ENCODE results near the gene MRPL37.
"Not testable (repeated sequence)": the region's sequence is repeated elsewhere in the genome, so short reads cannot be mapped to it uniquely, and the experiment has no call there.

Gene MRPL37

DNA sequence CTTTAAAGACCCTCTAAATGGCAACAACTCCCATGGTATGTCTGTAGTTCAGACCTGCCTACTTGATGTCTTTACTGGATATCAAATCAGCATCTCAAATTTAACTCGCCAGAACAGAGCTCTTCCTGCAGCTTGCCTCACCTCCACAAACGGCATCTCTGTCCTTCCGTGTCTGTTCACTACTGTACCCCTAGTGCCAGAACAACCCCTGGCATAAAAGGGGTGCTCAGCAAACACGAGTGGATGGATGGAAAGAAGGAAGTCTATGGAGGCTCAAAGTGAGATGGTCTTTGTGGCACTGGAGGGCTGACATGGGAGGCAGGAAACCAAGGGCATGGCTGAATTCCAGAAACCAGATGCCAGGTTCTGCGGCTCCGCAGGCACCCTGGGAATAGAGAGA lies 22.7 kb downstream of the MRPL37 start:
- Histone ChIP-seq H3K9me3 (ENCODE audit: control insufficient read depth, low read depth, low read length) (no peaks in the 10 kb centered on the region), H3K9ac (ENCODE audit: low read length) (no peak overlapping the region), H3K27ac (ENCODE audit: low read length) (no peak overlapping the region), H3K4me1 (ENCODE audit: control insufficient read depth, low read depth, low read length) (no peaks in the 10 kb centered on the region), H3K27me3 (ENCODE audit: control insufficient read depth, insufficient read depth, low read length) (no peaks in the 10 kb centered on the region), H3K36me3 (ENCODE audit: control insufficient read depth, low read depth, low read length) (peaks cover 19% of the 10 kb centered on the region), H3K4me3 (ENCODE audit: low read length) (no peak overlapping the region)

DNA sequence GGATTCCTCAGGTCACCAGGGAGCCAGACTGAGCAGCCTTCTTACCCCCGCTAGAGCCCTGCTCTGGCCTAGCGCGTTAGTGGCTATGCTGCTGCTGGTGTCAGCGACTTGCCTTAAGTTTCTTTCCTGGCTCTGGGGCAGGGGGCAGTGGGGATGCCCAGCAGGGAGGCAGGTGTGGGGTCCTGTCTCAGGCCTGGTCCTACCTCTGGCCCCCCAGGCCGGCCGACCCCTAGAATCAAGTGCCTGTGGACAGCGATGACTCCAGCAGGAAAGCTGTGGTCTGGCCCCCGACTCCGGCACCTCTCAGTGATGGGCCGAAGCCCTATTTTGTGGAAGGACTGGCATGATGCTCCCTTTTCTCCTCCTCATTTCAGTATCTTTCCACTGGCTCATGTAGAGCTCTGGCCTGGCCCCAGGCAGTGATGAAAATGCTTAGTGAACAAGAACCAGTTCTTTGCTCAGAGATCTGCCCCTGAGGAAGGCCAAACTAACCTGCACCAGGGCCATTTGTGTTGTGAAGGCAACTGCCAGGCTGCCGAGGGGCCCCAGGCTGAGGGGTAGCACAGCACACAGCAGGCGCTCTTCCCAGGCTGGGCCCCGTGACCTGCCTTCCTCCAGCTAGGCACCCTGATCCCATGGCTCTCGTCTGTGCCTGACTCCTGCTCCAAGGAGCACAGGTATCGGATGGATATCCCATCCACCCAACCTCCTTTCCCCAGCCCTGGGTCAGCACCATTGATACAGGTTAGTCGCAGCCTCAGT lies 23.7 kb downstream of the MRPL37 start:
- no peak overlapping the region for H3K27ac ChIP-seq (ENCODE audit: low read length)
- no peaks in the 10 kb centered on the region for H3K4me1 ChIP-seq (ENCODE audit: control insufficient read depth, low read depth, low read length)
- H3K9ac ChIP-seq (ENCODE audit: low read length): no peak overlapping the region
- no peaks in the 10 kb centered on the region for H3K27me3 ChIP-seq (ENCODE audit: control insufficient read depth, insufficient read depth, low read length)
- H3K4me3 ChIP-seq (ENCODE audit: low read length): no peak overlapping the region
- H3K36me3 ChIP-seq (ENCODE audit: control insufficient read depth, low read depth, low read length): peaks cover 9% of the 10 kb centered on the region
- no peaks in the 10 kb centered on the region for H3K9me3 ChIP-seq (ENCODE audit: control insufficient read depth, low read depth, low read length)

DNA sequence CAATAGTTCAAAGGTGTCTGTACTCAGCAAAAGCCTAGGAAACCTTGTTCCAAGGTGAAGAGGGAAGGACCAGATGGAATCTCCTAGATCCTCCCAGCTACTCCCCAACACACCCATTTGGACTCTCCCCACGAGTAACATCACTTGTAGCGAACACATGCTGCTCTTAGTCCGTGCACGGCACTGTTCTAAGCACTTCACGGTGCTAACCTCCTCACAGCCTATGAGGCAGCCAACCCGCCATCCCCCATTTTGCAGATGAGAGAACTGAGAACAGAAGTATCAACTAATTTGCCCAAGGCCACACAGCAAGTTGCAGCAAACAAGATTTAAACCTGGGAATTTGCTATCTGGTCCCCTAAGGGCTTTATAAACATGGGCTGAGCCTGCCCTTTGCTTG lies 24.3 kb downstream of the MRPL37 start:
- H3K36me3 ChIP-seq (ENCODE audit: control insufficient read depth, low read depth, low read length): peaks cover 6% of the 10 kb centered on the region
- H3K9me3 ChIP-seq (ENCODE audit: control insufficient read depth, low read depth, low read length): no peaks in the 10 kb centered on the region
- no peak overlapping the region for H3K4me3 ChIP-seq (ENCODE audit: low read length)
- no peak overlapping the region for H3K9ac ChIP-seq (ENCODE audit: low read length)
- no peaks in the 10 kb centered on the region for H3K4me1 ChIP-seq (ENCODE audit: control insufficient read depth, low read depth, low read length)
- no peaks in the 10 kb centered on the region for H3K27me3 ChIP-seq (ENCODE audit: control insufficient read depth, insufficient read depth, low read length)
- H3K27ac ChIP-seq (ENCODE audit: low read length): no peak overlapping the region

- Histone ChIP-seq H3K36me3 (ENCODE audit: control insufficient read depth, low read depth, low read length) (peaks cover 6% of the 10 kb centered on the region), H3K4me1 (ENCODE audit: control insufficient read depth, low read depth, low read length) (no peaks in the 10 kb centered on the region), H3K4me3 (ENCODE audit: low read length) (no peak overlapping the region)
Observed at GRCh38 chr1:54225378-54225777, 25.4 kb downstream of the MRPL37 start.

GRCh38 chr1:54225986-54226559 lies 26.1 kb downstream of the MRPL37 start:
- Histone ChIP-seq H3K27ac (ENCODE audit: low read length) (no peak overlapping the region), H3K27me3 (ENCODE audit: control insufficient read depth, insufficient read depth, low read length) (no peaks in the 10 kb centered on the region), H3K4me1 (ENCODE audit: control insufficient read depth, low read depth, low read length) (no peaks in the 10 kb centered on the region), H3K9me3 (ENCODE audit: control insufficient read depth, low read depth, low read length) (no peaks in the 10 kb centered on the region), H3K36me3 (ENCODE audit: control insufficient read depth, low read depth, low read length) (peaks cover 6% of the 10 kb centered on the region), H3K4me3 (ENCODE audit: low read length) (no peak overlapping the region), H3K9ac (ENCODE audit: low read length) (no peak overlapping the region)

More at GRCh38 chr1:54225378-54225777, 25.4 kb downstream of the MRPL37 start:
- H3K9ac ChIP-seq (ENCODE audit: low read length): no peak overlapping the region
- no peaks in the 10 kb centered on the region for H3K9me3 ChIP-seq (ENCODE audit: control insufficient read depth, low read depth, low read length)
- no peak overlapping the region for H3K27ac ChIP-seq (ENCODE audit: low read length)
- H3K27me3 ChIP-seq (ENCODE audit: control insufficient read depth, insufficient read depth, low read length): no peaks in the 10 kb centered on the region

GRCh38 chr1:54227091-54227602 lies 27.2 kb downstream of the MRPL37 start:
- H3K36me3 ChIP-seq (ENCODE audit: control insufficient read depth, low read depth, low read length): peaks cover 6% of the 10 kb centered on the region
- H3K27me3 ChIP-seq (ENCODE audit: control insufficient read depth, insufficient read depth, low read length): no peaks in the 10 kb centered on the region
- H3K27ac ChIP-seq (ENCODE audit: low read length): no peak overlapping the region
- H3K4me1 ChIP-seq (ENCODE audit: control insufficient read depth, low read depth, low read length): no peaks in the 10 kb centered on the region
- no peak overlapping the region for H3K4me3 ChIP-seq (ENCODE audit: low read length)
- H3K9ac ChIP-seq (ENCODE audit: low read length): no peak overlapping the region
- H3K9me3 ChIP-seq (ENCODE audit: control insufficient read depth, low read depth, low read length): no peaks in the 10 kb centered on the region

DNA sequence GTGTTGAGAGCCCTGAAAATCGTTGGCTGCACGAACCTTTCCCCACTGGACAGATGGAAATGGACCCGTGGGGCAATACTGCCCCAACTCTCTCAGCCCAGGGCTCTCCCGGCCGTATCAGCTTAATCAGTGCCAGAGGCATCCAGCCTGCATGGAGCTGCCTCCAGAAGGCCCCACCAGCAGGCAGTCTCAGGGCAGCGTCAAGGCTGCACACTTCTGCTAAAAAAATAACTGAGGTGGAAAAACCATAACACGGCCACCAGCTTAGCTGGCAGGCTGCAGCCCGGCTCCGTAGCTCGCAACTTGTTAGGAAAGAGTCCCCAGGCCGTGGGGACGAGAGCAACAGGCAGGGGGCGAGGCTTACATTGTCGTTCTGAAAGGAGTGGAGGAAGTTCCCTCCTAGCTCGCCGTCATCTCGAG lies 27.9 kb downstream of the MRPL37 start:
- Histone ChIP-seq H3K36me3 (ENCODE audit: control insufficient read depth, low read depth, low read length) (peaks cover 6% of the 10 kb centered on the region), H3K4me3 (ENCODE audit: low read length) (no peak overlapping the region), H3K27ac (ENCODE audit: low read length) (no peak overlapping the region), H3K9me3 (ENCODE audit: control insufficient read depth, low read depth, low read length) (no peaks in the 10 kb centered on the region), H3K27me3 (ENCODE audit: control insufficient read depth, insufficient read depth, low read length) (no peaks in the 10 kb centered on the region), H3K4me1 (ENCODE audit: control insufficient read depth, low read depth, low read length) (no peaks in the 10 kb centered on the region), H3K9ac (ENCODE audit: low read length) (no peak overlapping the region)

DNA sequence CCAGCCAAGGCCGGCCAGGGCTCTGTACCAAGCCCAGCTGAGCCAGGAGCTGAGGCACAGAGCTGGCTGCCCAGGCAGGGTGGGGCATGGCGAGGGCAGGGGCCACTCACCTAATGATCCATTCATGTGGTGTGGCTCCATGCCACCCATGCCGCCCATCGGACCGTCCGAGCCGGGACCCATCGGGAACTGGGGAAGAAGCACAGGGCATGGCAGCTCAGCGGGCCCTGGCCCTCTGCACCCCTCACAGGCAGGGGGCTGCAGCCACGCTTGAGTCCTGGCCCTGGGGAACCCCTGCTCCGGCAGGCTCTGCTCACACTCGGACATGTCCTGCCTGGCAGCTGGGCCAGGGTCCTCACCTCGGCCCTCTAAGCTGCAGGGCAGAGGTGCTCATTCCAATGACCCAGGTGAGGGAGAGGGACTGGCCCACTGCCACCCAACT lies 28.7 kb downstream of the MRPL37 start:
- Histone ChIP-seq H3K9ac (ENCODE audit: low read length) (no peak overlapping the region), H3K36me3 (ENCODE audit: control insufficient read depth, low read depth, low read length) (peaks cover 6% of the 10 kb centered on the region), H3K9me3 (ENCODE audit: control insufficient read depth, low read depth, low read length) (no peaks in the 10 kb centered on the region), H3K4me3 (ENCODE audit: low read length) (no peak overlapping the region), H3K27me3 (ENCODE audit: control insufficient read depth, insufficient read depth, low read length) (no peaks in the 10 kb centered on the region), H3K4me1 (ENCODE audit: control insufficient read depth, low read depth, low read length) (no peaks in the 10 kb centered on the region), H3K27ac (ENCODE audit: low read length) (no peak overlapping the region)

GRCh38 chr1:54229281-54229891 lies 29.4 kb downstream of the MRPL37 start:
- Histone ChIP-seq H3K4me3 (ENCODE audit: low read length) (no peak overlapping the region), H3K27me3 (ENCODE audit: control insufficient read depth, insufficient read depth, low read length) (no peaks in the 10 kb centered on the region), H3K4me1 (ENCODE audit: control insufficient read depth, low read depth, low read length) (no peaks in the 10 kb centered on the region), H3K27ac (ENCODE audit: low read length) (no peak overlapping the region), H3K9me3 (ENCODE audit: control insufficient read depth, low read depth, low read length) (no peaks in the 10 kb centered on the region), H3K36me3 (ENCODE audit: control insufficient read depth, low read depth, low read length) (peaks cover 6% of the 10 kb centered on the region), H3K9ac (ENCODE audit: low read length) (no peak overlapping the region)

DNA sequence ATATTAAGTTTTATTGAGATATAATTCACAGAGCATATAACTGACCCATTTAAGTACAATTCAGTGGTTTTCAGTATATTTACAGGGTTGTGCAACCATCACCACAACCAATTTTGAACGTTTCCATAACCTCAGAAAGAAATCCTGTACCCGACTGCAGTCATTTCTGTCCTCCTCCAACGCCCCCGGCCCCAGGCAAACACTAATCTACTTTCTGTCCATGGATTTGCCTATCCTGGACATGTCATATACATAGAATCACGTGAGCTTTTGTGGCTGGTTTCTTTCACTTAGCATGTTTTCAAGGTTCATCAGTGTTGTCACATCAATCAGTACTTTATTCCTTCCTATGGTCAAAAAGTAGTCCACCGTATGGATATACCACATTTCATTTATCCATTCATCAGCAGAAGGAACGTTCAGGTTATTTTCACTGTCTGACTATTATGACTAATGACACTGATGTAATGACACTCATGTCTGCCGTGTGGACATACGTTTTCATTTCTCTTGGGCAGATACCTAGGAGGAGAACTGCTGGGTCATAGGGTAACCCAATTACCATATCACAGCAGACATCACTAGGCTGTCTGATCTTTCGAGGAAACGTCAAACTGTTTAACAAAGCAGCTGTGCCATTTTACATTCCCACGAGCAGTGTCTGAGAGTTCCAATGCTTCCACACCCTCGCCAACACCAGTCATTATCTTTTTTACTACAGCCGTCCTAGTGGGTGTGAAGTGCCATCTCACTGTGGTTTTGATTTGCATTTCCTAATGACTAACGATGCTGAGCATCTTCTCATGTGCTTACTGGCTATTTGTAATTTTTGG lies 30.8 kb downstream of the MRPL37 start:
- Histone ChIP-seq H3K9ac (ENCODE audit: low read length) (no peak overlapping the region), H3K4me3 (ENCODE audit: low read length) (no peak overlapping the region), H3K36me3 (ENCODE audit: control insufficient read depth, low read depth, low read length) (peaks cover 3% of the 10 kb centered on the region), H3K9me3 (ENCODE audit: control insufficient read depth, low read depth, low read length) (no peaks in the 10 kb centered on the region), H3K4me1 (ENCODE audit: control insufficient read depth, low read depth, low read length) (no peaks in the 10 kb centered on the region), H3K27ac (ENCODE audit: low read length) (no peak overlapping the region), H3K27me3 (ENCODE audit: control insufficient read depth, insufficient read depth, low read length) (no peaks in the 10 kb centered on the region)

DNA sequence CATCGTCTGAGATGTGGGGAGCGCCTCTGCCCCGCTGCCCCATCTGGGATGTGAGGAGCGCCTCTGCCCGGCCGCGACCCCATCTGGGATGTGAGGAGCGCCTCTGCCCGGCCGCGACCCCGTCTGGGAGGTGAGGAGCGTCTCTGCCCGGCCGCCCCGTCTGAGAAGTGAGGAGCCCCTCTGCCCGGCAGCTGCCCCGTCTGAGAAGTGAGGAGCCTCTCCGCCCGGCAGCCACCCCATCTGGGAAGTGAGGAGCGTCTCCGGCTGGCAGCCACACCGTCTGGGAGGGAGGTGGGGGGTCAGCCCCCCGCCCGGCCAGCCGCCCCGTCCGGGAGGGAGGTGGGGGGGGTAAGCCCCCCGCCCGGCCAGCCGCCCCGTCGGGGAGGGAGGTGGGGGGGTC lies 33.2 kb downstream of the MRPL37 start:
- H3K4me3 ChIP-seq (ENCODE audit: low read length); H3K9me3 ChIP-seq (ENCODE audit: control insufficient read depth, low read depth, low read length): not testable (repeated sequence)
- H3K36me3 ChIP-seq (ENCODE audit: control insufficient read depth, low read depth, low read length): peaks cover 18% of the 10 kb centered on the region

More for the DNA sequence above, 33.2 kb downstream of the MRPL37 start:
- not testable (repeated sequence) for H3K4me1 ChIP-seq (ENCODE audit: control insufficient read depth, low read depth, low read length); H3K27me3 ChIP-seq (ENCODE audit: control insufficient read depth, insufficient read depth, low read length); H3K9ac ChIP-seq (ENCODE audit: low read length); H3K27ac ChIP-seq (ENCODE audit: low read length)
